Fibroblast of skin of right biceps (primary cell): ENCODE data around the gene PSORS1C1.

Source experiments
- DNase-seq: peaks from one replicate; pipeline ENCODE4 v3.0.0-alpha.2; 2013

The PSORS1C1 gene

GRCh38 chr6:31096656-31097055 lies 17.9 kb upstream of the PSORS1C1 start:
- DNase-seq: no peak

- DNase-seq: no peak
Measured at GRCh38 chr6:31098449-31098938, 16.1 kb upstream of the PSORS1C1 start.

- DNase-seq: no peak
Measured at GRCh38 chr6:31103136-31103535, 11.5 kb upstream of the PSORS1C1 start.

- DNase-seq: no peak
Measured at GRCh38 chr6:31107052-31107451, 7.5 kb upstream of the PSORS1C1 start.

DNA sequence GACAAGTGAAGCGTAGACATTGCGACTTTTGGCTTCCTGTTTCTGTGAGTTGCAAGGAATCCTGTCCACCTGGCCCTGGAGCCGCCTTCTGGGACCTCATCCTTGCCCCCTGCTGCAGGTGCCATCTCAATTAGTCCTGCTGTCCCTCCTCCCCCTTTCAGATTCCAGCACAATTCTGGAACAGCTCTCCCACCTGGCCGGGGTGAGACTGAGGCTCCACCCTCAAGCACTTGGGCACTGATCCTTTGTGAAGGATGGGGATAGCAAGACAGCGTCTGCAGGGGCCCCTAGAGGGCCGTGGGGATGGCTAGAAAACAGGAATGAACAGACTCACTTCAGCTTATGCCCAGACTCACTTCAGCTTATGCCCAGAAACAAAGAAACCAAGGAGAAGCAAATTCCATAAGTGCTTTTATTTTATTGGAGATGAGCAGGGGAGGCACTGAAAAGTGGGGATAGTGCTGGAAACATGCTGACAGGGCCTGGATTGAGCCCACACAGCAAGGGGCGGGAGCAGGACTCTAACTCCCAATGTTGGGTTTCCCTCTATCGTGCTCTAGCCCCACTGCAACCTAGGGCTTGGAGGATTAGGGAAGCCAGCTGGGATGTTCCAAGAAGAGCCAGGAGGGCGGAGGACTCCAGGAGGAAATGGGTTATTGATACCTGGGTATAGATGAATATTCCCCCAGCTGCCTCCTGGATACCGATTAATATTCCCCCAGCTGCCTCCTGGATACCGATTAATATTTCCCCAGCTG lies 3.6 kb upstream of the PSORS1C1 start:
- no peak for DNase-seq

DNA sequence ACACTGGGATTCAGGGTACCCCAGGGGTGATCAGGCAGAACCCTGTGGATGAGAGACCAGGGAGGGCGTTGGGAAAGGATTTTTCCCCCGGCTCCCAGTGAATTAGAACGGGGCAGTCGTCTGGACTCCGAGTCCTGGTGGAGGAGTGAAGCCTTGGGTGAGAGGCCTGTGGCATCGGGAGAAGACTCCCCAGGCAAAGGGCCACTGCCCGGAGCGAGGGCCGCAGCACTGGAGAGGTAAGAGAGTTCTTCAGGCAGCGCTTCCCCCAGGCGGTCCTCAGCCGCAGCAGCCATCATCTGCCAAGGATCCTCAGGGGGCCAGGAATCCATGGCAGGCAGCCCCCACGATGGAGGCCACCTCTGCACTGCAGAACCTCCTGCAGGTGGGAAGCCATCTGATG lies 2.9 kb upstream of the PSORS1C1 start:
- no peak for DNase-seq

DNA sequence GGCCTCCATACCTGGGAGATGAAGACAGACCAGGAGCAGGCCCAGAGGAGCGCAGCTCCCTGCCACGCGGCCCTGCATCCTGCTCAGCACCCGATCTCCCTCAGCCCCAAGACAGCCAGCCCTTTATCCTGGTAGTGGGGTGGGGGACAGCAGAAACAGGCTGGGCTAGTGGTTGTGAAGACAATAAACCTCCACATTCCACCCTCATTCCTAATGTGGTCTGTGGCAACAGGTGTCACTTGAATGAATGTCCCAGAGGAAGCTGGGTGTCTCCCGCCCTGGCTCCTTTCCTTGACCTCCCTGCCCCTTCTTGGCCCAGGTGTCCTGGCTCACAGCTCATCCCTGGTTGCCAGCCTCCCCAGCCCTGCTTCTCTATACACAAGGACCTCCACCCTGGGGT lies 2.1 kb upstream of the PSORS1C1 start, which contains the start of gene C6orf15:
TSS of gene C6orf15 (minus strand) at position 98 of the 400 bp plus-strand sequence. CDS start at position 78, 20 bp downstream.
- no peak for DNase-seq

GRCh38 chr6:31113861-31114540 lies 599 bp upstream of the PSORS1C1 start:
- peak; percentile 80 for DNase-seq

- DNase-seq: peak; percentile 68
Measured at GRCh38 chr6:31114970-31115849, 610 bp downstream of the PSORS1C1 start.

- no peak for DNase-seq
Measured at GRCh38 chr6:31115941-31116560, 1.5 kb downstream of the PSORS1C1 start.

DNA sequence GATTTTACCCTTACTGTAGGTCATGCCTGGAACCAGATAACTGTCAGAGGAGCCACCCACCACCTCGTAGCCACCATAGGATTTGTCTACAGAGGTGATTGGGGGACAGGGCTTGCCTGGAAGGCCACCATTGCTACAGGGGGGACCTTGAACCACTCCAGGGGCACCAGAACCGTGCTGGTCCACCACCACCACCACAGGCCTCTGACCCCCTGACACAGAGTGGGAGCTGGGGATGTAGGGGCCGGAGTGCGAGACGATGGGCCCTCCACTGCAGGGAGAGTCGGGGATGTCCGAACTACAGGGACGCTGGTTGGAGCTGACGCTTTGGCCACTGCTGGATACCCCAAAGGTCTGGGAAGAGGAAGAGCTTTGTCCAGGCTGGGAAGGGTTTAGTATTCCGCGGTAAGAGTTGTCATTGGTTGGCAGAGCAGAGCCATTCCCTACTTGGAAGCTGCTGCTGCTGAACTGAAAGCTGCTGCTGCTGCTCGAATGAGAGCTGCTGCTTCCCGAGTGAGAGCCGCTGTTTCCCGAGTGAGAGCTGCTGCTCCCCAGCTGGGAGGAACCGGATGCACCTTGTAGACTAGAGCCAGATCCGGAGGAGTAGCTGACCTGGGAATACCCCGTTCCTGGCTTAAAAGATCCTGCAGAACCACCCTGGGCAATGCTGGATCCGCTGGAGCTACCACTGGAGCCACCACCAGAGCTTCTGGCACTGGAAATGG lies 2.2 kb downstream of the PSORS1C1 start:
- no peak for DNase-seq

- no peak for DNase-seq
Measured at GRCh38 chr6:31118178-31118577, 3.6 kb downstream of the PSORS1C1 start.

DNA sequence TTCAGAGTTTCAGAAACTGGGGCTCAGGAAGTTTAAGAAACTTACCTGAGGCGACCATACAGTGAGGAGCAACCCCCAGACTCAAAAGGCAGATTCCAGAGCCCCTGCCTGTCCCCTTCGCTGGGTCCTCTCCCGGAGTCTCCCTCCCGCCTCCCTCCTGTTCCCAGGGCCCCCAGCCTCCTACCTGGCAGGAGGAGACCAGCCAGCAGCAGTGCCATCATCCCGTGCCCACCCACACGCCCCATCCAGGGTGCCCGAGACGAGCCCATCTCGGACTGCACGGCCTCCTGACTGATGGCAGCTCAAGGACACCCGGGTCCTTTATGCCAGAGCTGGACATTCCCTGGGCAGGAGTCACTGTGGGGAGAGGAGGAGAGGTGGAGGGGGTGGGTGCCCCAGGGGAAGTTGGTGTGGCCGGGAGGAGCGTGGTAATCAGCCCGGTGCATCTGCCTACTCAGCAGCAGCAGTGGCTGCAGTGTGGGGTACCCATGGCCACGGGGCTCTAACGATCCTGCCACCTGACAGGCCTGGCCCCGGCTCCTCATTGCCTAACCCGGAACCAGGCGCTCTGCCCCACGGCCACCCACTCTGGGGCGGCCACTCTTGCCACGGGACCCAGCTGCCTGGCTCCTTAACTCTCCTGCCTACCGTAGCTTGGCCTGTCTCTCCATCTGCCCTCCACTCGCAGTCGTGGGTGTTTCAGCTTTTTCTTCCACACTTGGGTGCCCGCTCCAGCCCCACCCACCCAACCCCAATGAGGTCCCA lies 5.7 kb downstream of the PSORS1C1 start, which contains the start of gene CDSN:
TSS of gene CDSN (minus strand) at position 296 of the 765 bp plus-strand sequence. CDS start at position 269, 27 bp downstream.
- no peak for DNase-seq

DNA sequence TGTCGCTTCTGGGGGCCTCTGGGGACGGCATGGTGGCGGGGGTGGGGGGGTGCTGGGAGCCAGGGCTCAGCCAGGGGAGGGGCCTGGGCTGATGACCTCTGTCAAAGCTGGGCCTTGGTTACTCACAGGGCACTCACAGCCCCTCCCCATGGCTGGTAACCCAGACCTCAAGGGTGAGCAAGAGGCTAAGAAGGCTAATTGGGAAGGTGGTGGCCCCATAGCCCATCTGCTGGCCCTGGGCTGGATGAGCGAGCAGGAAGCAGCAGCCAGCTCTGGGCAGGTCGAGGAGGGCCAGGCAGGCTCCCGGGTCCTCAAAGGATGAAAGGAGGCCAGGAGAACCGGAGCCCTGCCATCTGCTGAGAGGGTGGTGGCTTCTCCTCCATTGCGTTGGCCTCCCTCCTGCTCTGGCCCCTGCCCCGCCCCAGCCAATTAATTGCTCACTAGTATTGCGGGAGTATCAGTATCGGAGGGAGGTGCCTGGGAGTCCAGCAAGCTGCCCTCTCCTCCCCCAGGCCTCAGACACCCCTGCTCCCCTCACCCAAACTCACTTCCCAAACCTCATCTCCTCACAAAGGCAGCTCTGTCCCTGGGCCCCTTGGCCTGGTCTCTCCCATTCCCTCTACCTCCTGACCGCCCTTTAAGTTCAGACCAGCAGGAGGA lies 6.7 kb downstream of the PSORS1C1 start:
- DNase-seq: no peak

- DNase-seq: peak; percentile 52
Measured at GRCh38 chr6:31122791-31123706, 8.4 kb downstream of the PSORS1C1 start.

DNA sequence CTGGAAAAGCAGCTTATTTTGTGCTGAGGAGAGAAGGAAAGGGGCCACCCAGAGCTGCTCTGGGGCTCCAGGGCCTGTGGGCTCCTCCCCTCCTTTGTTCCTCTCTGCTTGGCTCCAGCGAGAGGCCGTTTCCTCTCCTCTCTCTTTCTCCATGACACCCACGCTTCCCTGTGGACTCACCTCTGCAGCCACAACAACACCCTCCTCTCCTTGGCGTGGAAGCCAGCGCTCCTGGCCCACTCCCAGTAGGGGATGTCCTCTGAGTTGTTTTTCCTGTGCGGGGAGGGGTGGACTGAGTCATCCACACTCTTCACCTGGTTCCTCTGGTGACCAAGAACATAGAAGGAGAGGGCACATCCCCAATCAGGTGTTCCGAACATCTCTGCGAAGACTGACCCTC lies 10.6 kb downstream of the PSORS1C1 start:
- peak; percentile 19 for DNase-seq

GRCh38 chr6:31125586-31126363 lies 11.2 kb downstream of the PSORS1C1 start:
- peak; percentile 76 for DNase-seq

DNA sequence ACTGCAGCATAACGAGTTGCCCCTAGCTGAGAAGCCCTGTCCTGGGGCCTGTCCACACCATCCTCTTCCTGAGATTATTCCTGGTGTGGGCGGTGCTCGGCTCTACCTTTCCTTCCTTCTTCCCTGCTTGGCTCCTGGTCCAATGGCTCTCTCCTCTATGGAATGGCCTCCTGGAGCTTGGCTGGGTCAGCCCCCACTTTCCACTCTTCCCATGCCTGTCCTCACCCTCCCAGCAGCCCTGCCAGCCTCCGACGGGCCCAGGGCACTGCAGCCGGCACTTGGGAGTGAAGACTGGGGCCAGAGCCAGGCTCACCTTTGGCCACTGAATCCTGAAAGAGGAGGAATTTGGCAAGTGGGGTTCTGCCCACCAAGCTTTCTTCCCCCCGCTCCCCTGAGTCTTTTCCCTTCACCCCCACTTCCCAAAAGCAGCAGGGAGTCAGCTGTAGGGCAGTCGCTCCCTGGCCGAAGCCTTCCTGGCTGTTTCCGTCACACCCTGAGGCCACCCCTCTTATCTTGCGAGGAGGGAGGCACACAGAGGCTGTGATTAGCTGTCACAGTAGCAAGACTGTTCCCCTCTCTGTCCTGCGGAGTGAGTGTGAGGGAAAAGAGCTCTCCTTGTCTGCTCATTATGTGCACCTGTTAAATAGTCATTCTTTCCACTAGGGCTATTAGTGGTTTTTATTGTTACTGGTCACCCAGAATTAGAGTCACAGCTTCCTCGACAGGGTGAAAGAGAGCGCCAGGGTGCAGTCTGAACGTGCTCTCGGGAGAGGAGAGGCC lies 12.0 kb downstream of the PSORS1C1 start:
- DNase-seq: no peak
